Stimulated activated CD8-positive, alpha-beta memory T cell treated with anti-CD3 and anti-CD28 coated beads, Interleukin-15, amount 100 ng/mL, for 4 hours (primary cell): ENCODE data around the gene ZMYM4.
"Not testable (repeated sequence)": the region's sequence is repeated elsewhere in the genome, so short reads cannot be mapped to it uniquely, and the experiment has no call there.

ENCODE experiments used
- DNase-seq, 2 donors: peaks; one replicate each; pipeline ENCODE4 v3.0.0-alpha.2; 2020; ENCODE audit warnings: low read depth in 2 of 2

The ZMYM4 gene

GRCh38 chr1:35268282-35269200 is at the start of gene ZMYM4:
TSS of gene ZMYM4 (plus strand) at chr1:35268709. CDS start at chr1:35269047, 338 bp downstream.
- peak; percentile 79 to 87 for DNase-seq

- DNase-seq: peak in 1 of 2 donors; percentile 1
Observed at GRCh38 chr1:35220976-35221375, 47.5 kb upstream of the ZMYM4 start.

- no peak for DNase-seq
Observed at GRCh38 chr1:35222322-35223083, 46.0 kb upstream of the ZMYM4 start.

GRCh38 chr1:35223084-35223630 is 45.4 kb upstream of the ZMYM4 start:
- no peak for DNase-seq

- DNase-seq: no peak
Observed at GRCh38 chr1:35226546-35226945, 42.0 kb upstream of the ZMYM4 start.

- no peak for DNase-seq
Observed at GRCh38 chr1:35229587-35230360, 38.7 kb upstream of the ZMYM4 start.

- DNase-seq: no peak
Observed at GRCh38 chr1:35231287-35231686, 37.2 kb upstream of the ZMYM4 start.

- DNase-seq: not testable (repeated sequence)
Observed at GRCh38 chr1:35236772-35237171, 31.7 kb upstream of the ZMYM4 start.

GRCh38 chr1:35243691-35244090 is 24.8 kb upstream of the ZMYM4 start:
- no peak for DNase-seq

GRCh38 chr1:35247256-35247655 is 21.3 kb upstream of the ZMYM4 start:
- DNase-seq: no peak

GRCh38 chr1:35253941-35254340 is 14.6 kb upstream of the ZMYM4 start:
- DNase-seq: no peak

- no peak for DNase-seq
Observed at GRCh38 chr1:35255276-35255675, 13.2 kb upstream of the ZMYM4 start.

GRCh38 chr1:35259561-35259960 is 8.9 kb upstream of the ZMYM4 start:
- no peak for DNase-seq

GRCh38 chr1:35261412-35262120 is 6.9 kb upstream of the ZMYM4 start:
- DNase-seq: no peak

GRCh38 chr1:35264035-35264434 is 4.5 kb upstream of the ZMYM4 start:
- DNase-seq: no peak

- DNase-seq: no peak
Observed at GRCh38 chr1:35264871-35265270, 3.6 kb upstream of the ZMYM4 start.

- no peak for DNase-seq
Observed at GRCh38 chr1:35266306-35266705, 2.2 kb upstream of the ZMYM4 start.

GRCh38 chr1:35269201-35269988 is 886 bp downstream of the ZMYM4 start:
- no peak for DNase-seq

- DNase-seq: no peak
Observed at GRCh38 chr1:35269989-35270289, 1.4 kb downstream of the ZMYM4 start.

GRCh38 chr1:35270836-35271235 is 2.3 kb downstream of the ZMYM4 start:
- DNase-seq: no peak
